Activated CD4-positive, alpha-beta T cell treated with anti-CD3 and anti-CD28 coated beads, Interleukin-2, amount 50 U/mL, for 48 hours (primary cell): ENCODE data around the gene KDM6A.
"Not testable (repeated sequence)": the region's sequence is repeated elsewhere in the genome, so short reads cannot be mapped to it uniquely, and the experiment has no call there.

ENCODE experiments used
- DNase-seq, 2 experiments: peaks; one replicate each; pipeline ENCODE4 v3.0.0-alpha.2; 2020

KDM6A gene

DNA sequence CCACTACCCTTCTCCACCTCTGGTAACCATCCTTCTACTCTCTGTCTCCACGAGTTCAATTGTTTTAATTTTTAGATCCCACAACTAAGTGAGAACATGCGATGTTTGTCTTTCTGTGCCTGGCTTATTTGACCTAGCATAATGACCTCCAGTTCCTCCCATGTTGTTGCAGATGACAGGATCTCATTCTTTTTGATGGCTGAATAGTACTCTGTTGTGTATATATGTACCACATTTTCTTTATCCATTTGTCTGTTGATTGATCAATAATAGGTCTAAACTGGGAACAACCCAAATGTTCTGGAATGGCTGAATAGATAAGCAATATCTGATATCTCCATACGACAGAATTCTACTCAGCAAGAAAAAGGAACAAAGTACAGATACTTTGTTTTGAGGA lies 260.5 kb downstream of the KDM6A start:
- DNase-seq: no peak

DNA sequence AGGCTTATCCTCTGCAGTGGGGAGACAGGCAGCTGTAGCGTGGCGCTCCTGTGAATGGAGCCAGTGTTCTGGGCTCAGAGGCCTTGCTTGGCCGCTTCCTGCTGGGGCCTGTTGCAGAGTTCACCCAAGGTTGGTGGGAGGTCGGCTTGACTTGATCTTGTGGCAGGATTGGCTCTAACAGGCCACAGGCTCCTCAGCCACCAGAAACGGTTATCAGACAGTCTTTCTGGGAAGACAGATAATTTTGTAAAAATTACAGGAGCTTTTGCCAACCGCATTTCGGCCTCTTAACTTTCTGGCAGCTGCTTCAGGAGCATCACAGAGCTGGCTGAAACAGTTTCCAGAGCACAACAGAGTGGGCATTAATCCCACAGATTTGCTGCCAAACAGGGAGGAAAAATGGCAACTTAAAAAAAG lies 261.3 kb downstream of the KDM6A start:
- DNase-seq: no peak

DNA sequence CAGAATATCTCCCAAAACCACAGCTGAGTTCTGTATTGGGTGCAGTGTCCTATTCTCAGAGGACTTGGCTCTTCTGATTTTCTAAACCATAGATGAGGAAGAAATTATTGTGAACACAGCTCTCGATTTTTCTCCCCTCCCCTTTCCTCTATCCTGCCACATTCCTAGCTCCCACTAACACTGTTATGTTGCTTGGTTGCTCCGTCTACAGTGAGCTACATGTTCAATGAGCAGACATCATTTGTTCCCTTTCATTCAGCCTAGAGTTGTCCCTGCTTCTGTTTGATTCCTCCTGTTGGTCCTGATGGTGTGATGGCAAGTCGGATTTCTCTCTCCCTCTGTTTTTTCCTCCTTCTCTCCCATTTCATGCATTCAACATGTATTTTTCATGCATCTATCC lies 261.8 kb downstream of the KDM6A start:
- DNase-seq: no peak

DNA sequence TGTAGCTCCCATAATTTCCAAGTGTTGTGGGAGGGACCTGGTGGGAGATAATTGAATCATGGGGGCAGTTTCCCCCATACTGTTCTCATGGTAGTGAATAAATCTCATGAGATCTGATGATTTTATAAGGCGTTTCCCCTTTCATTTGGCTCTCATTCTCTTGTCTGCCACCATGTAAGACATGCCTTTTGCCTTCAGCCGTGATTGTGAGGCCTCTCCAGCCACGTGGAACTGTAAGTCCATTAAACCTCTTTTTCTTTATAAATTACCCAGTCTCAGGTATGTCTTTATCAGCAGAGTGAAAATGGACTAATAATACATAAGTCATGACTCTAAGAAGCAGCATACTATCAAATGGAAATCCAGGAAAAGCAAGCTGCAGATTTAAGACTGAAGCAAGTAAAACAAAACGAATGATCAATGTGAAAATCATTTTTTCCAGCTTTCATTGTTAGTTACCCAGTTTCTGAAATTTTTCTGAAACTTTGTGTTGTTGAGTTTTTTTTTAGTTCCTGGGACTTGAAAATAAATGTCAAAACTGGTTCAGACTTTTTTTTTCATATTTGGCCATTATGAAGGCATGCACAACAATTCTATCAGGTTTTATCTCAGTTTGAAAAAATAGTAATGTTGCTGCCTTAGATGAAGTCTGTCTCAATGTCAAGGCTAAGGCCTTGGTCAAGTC lies 262.5 kb downstream of the KDM6A start:
- DNase-seq: not testable (repeated sequence)

DNA sequence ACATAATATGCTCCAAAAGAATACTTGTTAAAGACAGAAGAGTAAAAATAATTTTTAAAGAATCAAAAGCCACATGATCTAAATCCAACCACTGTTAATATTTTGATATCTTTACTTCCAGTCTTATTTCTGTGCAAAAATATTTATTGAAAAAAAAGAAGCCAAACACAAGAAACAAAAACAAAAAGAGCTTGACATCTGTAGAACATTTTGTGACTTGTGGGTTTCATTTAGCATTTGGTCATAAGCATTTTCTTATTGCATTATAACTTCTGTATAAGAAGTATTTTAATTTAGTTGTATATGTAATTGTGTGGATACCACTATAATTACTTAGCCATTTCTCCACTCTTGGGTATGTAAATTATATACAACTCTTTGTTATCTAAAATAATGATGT lies 264.5 kb downstream of the KDM6A start:
- DNase-seq: no peak

DNA sequence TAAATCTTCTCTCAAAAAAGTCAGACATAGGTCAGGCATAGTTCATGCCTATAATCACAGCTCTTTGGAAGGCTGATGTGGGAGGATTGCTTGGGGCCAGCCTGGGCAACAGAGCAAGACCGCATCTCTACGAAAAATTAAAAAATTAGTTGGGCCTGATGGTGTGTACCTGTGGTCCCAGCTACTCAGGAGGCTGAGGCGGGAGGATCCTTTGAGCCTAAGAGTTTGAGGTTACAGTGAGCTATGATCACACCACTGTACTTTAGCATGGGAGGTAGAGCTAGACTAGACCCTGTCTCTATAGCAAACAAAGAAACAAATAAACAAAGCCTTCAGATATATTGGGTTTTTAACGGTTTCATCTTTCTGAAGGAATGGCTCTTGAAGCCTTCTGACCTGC lies 265.5 kb downstream of the KDM6A start:
- DNase-seq: no peak

DNA sequence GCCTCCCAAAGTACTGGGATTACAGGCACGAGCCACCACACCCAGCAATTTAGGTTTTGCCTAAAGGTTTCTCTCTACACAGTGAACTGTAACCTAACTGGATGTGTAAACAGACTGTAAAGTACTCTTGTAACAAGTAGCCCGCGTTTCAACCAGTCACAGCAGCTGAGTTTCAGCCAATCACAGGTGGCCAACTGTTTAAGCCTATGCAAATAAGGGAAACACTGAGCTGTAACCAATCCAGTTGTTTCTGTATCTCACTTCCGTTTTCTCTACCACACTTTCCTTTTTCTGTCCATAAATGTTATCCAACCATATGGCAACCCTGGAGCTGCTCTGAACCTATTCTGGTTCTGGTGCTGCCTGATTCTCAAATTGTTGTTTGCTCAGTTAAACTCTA lies 267.8 kb downstream of the KDM6A start:
- DNase-seq: no peak

DNA sequence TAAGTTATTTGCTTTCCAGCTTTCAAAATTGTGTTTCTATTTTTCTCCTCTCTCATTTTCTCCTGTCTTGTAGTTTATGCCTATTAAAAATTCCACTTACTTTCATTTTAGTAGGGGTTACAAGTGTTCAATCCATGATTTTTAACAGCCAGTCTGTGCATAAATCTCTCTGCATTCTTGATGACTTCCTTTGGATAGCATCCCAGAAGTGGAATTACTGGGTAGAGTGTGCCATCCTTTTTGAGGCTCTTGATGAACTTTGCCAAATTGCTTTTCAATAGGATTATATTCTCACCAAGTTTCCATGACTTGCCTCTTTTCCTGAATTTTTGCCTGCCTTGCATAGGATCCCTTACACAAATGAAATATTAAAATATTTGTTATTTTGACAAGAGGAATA lies 269.2 kb downstream of the KDM6A start:
- DNase-seq: no peak

DNA sequence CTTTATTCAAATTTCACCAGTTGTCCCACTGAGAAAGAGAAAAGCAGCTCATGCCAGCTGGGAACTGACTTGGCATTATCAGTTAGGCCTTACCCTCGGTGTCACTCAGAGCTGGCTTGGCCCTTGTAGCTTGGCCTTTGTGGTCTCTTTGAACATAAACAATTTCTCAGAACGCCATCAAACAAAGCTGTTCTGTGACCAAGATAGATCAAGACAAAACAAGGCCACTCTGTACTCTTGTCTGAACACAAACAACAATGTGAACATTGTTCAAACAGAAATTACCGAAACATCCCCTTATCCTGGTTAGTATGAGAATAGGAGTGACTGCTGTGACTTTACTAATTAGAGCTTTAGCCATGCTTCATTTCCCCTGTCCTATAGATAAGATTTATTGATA lies 270.5 kb downstream of the KDM6A start:
- no peak for DNase-seq

DNA sequence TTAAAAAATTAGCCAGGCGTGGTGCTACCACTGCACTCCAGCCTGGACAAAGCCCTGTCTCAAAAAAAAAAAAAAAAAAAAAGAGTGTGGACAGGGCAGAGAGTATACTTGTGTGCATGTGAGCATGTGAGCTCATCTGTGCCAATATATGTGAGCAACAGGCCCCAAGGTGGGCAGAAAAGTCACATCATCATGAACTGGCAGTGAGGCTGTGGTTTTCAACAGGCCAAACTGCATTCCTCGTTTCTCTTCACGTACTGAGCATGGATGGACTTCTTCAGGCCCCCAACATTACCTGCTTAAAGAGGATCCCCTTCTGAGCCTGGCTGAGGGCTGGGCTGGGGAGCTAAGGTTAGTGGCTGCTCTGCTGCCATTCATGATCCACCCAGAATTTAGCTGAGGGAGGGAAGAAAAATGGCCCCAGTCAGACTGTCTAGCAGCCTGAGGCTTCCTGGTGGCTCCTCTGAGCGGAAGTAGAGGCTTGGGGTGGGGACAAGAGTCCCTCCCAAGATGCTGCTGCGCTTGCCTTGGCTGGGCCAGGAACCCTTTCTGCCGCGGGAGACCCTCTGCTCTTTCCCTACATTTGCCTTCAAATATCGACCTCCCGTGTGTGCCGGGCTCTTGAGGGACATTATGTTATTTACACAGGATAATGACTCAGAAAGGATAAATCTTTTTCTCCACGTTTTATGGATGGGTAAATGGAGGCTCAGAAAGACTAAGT lies 272.7 kb downstream of the KDM6A start:
- no peak for DNase-seq

DNA sequence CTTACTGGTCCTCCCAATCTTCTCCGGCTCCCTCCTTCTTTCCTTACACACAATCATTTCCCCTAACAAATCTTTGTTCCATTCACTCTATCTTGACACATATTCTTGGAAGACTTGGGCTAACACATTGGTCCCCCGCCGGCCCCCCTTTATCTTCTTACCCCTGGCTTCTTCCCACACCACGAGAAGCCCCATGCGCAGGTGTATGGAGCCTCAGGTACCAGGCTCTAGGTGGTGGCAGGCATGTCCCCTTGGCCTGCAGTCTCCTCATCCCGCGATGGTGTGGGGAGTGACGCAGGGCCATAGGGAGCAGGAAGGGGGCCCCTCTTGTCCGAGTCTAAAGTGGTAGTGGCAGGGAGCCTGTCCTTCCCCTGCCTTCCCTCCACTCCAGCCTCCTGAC lies 277.8 kb downstream of the KDM6A start:
- DNase-seq: no peak

DNA sequence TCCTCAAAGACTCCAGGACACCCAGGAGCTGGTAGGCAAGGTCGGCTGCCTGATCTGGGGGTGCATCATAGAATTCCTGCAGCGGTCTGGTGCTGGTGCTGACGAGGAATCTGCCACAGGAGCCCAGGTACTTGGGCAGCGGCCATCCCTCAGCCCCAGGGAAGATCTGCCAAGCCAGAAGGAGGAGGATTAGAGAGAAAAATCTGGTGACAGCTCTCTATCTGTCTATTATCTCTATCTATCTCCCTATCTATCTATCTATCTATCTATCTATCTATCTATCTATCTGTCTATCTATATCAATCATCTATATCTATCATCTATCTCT lies 281.0 kb downstream of the KDM6A start:
- DNase-seq: no peak

DNA sequence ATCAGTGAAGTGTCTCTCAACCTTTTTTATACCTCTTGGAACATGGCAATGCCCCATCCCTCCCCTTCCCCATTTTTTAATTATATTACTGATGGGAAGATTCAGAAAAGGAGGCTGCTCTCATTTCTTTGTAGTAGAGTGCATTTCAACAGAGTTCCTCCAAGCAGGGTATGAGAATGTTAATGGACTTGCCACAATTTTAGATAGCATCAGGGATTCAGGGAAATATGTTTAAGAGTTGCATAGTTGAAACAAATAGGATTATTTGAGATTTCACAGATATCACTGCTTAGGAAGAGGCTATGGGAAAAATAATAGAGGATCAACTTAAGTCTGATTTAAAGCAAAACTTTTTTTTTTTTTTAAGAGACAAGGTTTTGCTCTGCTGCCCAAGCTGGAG lies 281.5 kb downstream of the KDM6A start:
- no peak for DNase-seq

DNA sequence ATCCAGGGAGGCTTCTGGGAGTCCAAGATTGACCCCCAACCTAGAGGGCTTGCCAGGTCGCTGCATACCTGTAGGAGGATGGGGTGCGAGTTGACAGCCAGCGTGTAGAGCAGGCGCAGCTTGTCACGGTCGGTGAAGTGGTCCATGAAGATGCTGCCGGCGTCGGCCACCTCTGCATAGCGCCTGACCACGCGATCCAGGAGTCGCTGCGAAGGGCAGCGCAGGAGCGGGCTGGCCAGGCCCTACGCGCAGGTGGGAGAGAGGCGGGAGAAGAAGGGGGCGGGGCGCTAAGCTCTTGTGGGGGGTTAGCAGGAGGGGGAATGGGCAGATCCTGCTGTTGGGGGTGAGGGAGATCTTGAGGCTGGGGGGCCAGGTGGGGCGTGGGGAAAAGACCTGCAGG lies 284.7 kb downstream of the KDM6A start:
- no peak for DNase-seq
